HG03175 (cell line): ENCODE measurements around the gene ALLC.

Experiments used
- ATAC-seq: cut with Tn5 transposase; IDR thresholded peaks from one replicate; pipeline ENCODE4 v1.9.1; 2021; ENCODE audit warnings: mild to moderate bottlenecking, moderate library complexity; ENCODE audit not compliant: unreplicated experiment

Gene ALLC

GRCh38 chr2:3639015-3639630, 18.9 kb upstream of the ALLC start:
- ATAC-seq = no peak

GRCh38 chr2:3639653-3640052, 18.3 kb upstream of the ALLC start:
- ATAC-seq = no peak

GRCh38 chr2:3641181-3641580, 16.8 kb upstream of the ALLC start:
- no peak for ATAC-seq

- ATAC-seq = no peak
Observed at GRCh38 chr2:3641841-3642421, 16.1 kb upstream of the ALLC start.

- ATAC-seq = no peak
Observed at GRCh38 chr2:3642521-3643215, 15.3 kb upstream of the ALLC start.

- no peak for ATAC-seq
Observed at GRCh38 chr2:3643371-3644245, 14.4 kb upstream of the ALLC start.

GRCh38 chr2:3644246-3644525, 13.8 kb upstream of the ALLC start:
- ATAC-seq = peak; percentile 79

GRCh38 chr2:3644891-3645605, 13.0 kb upstream of the ALLC start:
- no peak for ATAC-seq

GRCh38 chr2:3645745-3646389, 12.1 kb upstream of the ALLC start:
- ATAC-seq = no peak

- no peak for ATAC-seq
Observed at GRCh38 chr2:3646446-3646845, 11.6 kb upstream of the ALLC start.

- ATAC-seq = no peak
Observed at GRCh38 chr2:3647246-3647645, 10.8 kb upstream of the ALLC start.

- ATAC-seq = no peak
Observed at GRCh38 chr2:3647831-3648651, 10.0 kb upstream of the ALLC start.

- no peak for ATAC-seq
Observed at GRCh38 chr2:3648652-3649177, 9.3 kb upstream of the ALLC start.

- no peak for ATAC-seq
Observed at GRCh38 chr2:3649581-3649980, 8.4 kb upstream of the ALLC start.

- ATAC-seq = no peak
Observed at GRCh38 chr2:3650140-3650920, 7.7 kb upstream of the ALLC start.

- ATAC-seq = peak; percentile 87
Observed at GRCh38 chr2:3651691-3652648, 6.0 kb upstream of the ALLC start.

GRCh38 chr2:3652896-3653625, 4.9 kb upstream of the ALLC start:
- ATAC-seq = no peak
